HG02973 (cell line): ENCODE data around the gene LRP1-AS.

Source experiments
- ATAC-seq: cut with Tn5 transposase; IDR thresholded peaks from one replicate; pipeline ENCODE4 v1.9.1; 2021; ENCODE audit warnings: moderate library complexity; ENCODE audit not compliant: unreplicated experiment

LRP1-AS gene

GRCh38 chr12:57101892-57102695 is 45.3 kb downstream of the LRP1-AS start:
- ATAC-seq = no peak

- ATAC-seq = no peak
Observed at GRCh38 chr12:57099766-57100165, 47.7 kb downstream of the LRP1-AS start.

- no peak for ATAC-seq
Observed at GRCh38 chr12:57099047-57099714, 48.2 kb downstream of the LRP1-AS start.

GRCh38 chr12:57098546-57098945 is 48.9 kb downstream of the LRP1-AS start:
- no peak for ATAC-seq

GRCh38 chr12:57097554-57097835 is 49.9 kb downstream of the LRP1-AS start:
- no peak for ATAC-seq

- ATAC-seq = no peak
Observed at GRCh38 chr12:57096748-57097553, 50.5 kb downstream of the LRP1-AS start.

GRCh38 chr12:57096099-57096572 is 51.3 kb downstream of the LRP1-AS start:
- ATAC-seq = no peak

GRCh38 chr12:57095440-57095839 is 52.0 kb downstream of the LRP1-AS start:
- no peak for ATAC-seq
